GM15510 (cell line): ENCODE results near the gene PTRH2.

ENCODE experiments used
- POLR2A ChIP-seq: IDR thresholded peaks from 3 replicates; pipeline ENCODE4 v1.6.1; 2011; ENCODE audit warnings: borderline replicate concordance; ENCODE audit not compliant: insufficient read length; ENCODE audit errors: extremely low read depth

The PTRH2 gene

DNA sequence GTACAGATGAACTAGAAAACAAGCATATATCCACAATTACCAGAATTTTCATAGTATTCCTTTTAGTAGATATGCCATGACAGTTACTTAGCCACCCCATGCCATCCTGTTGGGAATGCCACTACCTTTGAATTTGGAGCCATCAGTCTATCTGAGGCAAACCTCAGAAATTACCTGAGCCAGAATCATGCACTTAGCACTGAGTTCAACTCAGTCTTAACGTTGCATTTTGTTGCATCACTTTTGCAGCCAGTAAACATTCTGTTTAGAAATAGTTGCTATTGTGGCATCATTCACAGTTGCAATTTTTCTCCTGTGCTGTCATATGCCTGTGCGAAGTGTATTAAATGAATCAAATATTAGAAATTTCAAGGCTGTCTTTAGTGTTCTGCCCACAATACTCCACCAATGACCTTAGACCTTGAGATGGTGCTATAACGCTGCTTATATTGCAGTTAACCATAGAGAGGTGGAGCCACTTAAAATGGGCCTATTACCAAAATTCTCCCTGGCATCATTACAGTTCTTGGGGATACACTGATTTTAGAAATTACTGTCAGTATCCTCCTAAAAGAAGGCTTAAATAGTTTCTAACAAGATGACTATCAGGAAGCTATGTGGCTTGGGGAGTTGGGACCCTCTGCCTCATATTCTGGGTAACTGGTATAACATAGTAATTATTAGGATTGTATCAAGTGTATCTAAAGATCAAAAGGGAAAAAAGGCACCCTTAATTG is 11.1 kb downstream of the PTRH2 start:
- no peak for TF ChIP-seq POLR2A

DNA sequence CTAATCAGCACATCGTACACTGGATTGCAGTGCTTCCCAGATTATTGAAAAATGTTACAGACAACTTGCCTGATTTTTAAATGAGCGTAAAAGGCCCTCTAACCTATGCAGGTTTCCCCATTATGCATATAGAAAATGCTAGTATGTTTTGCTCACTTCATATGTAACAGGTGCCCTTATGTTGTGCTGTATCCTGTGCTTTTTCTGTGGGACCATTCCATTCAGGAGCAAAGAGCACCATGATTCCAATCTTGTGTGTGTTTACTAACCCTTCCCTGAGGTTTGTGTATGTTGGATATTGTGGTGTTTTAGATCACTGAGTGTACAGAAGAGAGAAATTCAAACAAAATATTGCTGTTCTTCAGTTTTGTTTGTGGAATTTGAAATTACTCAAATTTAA is 12.9 kb downstream of the PTRH2 start:
- no peak for TF ChIP-seq POLR2A

DNA sequence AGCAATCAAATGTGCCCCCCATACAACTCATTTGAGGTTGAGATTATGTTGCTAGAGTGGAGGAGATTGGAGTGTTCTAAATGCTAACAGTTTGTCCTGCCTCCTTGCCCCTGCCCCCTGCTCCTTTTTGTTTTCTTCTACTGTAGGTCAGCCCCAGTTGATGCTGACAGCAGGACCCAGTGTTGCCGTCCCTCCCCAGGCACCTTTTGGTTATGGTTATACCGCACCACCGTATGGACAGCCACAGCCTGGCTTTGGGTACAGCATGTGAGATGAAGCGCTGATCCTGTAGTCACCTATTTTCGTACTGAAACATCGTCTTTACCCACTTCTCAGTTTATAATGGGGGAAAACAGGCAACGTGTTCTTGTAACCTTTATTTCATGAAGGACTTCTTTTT is 13.6 kb downstream of the PTRH2 start:
- TF ChIP-seq POLR2A, result no peak

DNA sequence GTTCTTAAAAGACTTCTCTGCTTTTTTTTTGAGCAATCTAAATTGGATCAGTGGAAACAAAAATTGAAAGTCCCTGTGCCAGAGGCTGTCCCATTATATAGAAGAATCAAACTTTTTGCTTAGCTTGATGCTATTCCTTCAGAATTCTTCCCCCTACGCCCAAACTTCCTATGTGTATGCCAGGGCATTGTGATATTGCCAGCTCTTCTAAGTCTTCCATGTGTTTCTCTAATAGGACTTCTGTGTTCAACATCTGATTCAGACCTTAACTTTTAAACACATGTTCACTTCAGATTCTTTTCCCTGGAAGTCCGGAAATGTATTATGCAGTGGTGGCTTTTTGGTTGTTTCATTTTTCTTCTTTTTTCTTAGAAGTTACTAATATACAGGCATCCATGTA is 18.7 kb downstream of the PTRH2 start:
- TF ChIP-seq POLR2A, result no peak

DNA sequence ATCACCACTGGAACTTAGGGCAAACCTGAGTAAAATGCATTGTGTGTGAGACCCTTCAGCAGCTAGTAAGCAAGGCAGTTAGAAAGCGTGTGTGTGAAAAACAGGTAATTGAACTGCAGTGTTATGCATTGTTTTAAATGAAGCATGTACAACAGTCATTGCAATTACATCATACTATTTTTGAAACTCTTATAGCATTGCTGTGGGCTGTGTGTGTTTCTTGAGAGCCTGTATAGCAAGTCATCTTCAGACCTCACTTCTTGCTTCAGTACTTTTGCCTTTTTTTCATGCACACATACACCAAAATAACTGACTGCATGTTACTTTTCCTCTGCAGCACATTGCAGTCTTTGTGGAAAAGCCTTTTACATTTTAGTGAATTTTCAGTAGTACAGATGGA is 19.2 kb downstream of the PTRH2 start:
- no peak for TF ChIP-seq POLR2A

DNA sequence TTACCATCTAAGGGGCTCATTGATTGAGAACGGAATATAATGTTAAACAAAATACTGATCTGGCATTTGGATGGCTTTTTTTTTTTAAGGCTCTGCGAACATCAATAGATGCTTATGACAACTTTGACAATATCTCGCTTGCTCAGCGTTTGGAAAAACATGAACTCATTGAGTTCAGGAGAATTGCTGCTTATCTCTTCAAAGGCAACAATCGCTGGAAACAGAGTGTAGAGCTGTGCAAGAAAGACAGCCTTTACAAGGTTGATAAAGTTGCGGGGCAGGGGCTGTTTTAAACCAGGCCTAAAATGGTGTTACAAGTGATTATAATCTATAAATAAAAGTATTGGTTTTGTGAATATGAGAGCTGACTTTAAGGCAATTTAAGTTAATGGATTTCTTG is 22.3 kb downstream of the PTRH2 start:
- TF ChIP-seq POLR2A, result no peak

DNA sequence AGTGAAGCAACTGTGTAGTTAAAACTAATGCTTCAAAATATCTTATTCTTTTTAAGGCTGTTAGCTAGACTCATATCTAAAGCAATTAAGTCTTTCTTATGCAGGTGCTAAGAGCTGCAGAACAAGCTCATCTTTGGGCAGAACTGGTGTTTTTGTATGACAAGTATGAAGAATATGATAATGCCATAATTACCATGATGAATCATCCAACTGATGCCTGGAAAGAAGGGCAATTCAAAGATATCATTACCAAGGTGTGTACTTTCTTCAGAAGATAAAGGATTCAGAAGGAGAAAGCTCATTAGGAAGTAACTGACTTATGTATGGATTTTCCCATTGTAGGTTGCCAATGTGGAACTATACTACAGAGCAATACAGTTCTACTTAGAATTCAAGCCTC is 23.9 kb downstream of the PTRH2 start:
- TF ChIP-seq POLR2A, result no peak

DNA sequence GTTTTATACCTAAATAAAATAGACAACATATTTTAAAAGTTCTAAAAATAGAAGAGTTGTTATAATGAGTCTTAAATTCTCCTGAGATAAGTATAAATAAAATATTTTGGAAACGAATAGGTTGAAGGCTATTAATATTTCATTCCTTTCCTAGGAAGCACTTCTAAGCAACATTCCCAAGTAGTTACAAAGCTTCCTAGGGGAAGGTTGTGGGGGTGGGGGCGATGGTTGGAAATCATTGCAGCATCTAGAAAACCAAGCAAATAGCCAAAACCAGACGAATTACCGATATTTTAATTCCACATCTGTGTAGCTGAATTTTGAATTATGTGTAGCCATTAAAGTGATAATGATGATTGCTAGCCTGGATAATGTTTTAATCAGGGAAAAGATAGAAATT is 26.9 kb downstream of the PTRH2 start:
- no peak for TF ChIP-seq POLR2A

DNA sequence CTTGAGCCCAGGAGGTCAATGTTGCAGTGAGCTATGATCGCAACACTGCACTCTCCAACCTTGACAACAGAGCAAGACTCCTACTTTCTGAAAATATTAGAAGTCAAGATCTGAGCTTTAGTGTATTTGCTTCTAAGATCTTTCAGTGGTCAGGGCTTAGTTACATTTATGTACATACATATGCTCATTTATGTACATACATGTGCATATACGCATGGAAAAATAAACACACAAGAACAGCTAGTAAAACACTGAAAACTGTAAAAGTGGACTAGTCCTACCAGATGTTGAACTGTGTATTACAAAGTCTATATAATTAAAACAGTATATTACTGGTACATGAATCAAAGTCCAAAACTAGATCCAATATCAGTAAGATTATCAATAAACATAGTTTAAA is 28.3 kb downstream of the PTRH2 start:
- no peak for TF ChIP-seq POLR2A

DNA sequence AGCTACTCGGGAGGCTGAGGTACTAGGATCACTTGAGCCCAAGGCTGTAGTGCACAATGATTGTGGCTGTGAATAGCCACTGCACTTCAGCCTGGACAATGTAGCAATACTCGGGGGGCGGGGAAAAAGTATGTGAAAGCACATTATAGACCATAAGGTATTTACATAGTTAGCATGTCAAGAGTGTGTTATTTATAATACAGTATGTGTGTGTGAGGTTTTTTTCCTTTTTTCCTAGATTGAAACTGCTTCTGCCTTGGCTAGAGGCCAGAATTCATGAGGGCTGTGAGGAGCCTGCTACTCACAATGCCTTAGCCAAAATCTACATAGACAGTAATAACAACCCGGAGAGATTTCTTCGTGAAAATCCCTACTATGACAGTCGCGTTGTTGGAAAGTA is 30.5 kb downstream of the PTRH2 start:
- TF ChIP-seq POLR2A, result no peak

DNA sequence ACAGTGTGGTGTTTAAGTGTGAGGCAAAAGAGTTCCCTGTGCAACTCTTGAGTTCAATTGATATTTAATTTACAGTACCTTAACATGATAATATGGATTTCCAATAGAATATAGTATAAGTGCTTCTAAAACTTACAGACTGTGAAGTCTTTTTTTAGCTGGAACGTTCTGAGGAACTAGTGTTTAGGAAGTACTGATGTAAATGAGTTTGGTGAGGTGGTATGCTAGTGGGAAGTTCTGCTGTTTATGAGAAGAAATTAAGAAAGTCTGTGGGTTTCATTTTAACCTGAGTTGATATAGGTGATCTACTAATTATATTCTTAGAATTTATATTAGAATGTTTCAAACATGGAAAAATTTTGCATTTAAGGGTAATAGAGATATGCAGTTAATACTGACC is 32.0 kb downstream of the PTRH2 start:
- TF ChIP-seq POLR2A, result no peak

DNA sequence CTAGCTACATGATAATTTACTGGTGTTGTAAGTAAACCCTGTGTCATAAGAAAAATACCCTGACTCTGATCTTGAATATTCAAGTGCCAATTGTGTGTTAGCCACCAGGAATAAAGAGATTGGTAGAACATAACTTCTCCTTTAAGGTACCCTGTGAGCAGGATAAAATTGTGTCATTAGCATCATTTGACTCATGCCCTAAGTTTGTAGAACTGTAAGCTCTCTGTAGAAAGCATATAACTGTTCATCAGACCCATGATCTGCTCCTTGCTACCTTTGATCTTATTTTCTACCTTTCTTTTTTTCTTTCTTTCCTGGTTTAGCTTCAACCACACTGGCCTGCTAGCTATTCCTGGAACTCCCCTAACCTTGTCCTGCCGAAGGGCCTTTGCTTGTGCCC is 35.8 kb downstream of the PTRH2 start:
- no peak for TF ChIP-seq POLR2A

DNA sequence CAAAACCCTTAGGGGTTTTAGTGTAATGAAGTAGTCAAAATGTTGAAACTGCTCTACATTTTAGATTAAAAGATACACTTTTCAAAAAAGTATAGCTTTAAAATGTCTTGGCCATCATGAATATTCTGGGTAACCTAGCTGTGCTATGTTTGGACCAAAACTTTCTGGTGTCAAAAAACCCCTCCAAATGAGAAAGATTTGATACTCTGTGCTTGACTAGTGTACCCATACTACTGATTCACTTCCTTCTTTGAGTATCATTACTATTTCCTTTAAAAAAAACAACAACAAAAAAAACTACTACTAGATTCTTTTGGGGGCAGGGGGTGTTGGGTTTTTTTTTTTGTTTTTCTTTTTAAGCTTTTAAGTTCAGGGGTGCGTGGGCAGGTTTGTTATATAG is 37.3 kb downstream of the PTRH2 start:
- TF ChIP-seq POLR2A, result no peak

DNA sequence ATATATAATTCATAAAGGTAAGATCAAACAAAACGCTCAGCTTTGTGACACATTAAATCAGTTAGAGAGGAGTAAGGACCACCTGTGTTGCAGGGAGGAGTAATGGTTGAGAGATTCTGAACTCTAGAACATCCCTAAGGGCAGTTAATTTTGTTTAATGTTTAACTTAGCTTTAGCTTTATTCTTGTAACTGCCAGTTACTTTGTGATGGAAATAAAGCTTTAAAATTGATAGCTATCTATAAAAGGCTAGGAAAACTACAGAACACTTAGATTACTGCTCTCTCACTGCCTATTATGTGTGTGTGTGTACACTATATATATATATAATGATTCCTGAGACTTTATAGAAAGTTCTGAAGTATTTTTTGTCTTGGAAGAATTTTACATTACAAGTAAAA is 37.8 kb downstream of the PTRH2 start:
- TF ChIP-seq POLR2A, result no peak

DNA sequence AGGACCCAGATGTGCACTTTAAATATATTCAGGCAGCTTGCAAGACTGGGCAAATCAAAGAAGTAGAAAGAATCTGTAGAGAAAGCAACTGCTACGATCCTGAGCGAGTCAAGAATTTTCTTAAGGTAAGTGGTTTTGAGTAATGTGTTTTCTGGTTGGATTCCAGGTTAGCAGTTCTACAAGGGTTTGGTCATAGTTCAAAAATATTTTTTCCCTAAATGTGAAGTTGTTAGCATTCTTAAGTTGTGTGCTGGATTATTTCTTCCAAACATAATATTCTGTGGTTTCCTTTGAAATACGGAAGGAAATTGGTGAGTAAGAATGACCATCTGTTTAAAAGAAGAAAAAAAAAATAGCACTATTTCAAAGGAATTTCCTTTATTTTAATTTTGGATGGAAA is 38.4 kb downstream of the PTRH2 start:
- no peak for TF ChIP-seq POLR2A

DNA sequence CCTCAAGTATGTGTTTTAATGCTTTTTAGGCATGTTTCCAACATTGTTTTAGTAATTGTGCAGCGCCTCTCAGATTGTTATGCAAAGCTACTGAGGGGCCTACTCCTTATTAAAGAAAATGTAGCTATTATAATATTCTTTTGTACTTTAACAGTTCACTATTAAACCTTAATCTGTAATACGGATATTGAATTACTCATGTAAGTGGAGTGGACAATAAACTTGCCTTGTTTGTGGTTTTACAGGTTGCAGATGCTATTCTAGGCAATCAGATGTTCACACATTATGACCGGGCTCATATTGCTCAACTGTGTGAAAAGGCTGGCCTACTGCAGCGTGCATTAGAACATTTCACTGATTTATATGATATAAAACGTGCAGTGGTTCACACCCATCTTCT is 41.0 kb downstream of the PTRH2 start:
- no peak for TF ChIP-seq POLR2A

DNA sequence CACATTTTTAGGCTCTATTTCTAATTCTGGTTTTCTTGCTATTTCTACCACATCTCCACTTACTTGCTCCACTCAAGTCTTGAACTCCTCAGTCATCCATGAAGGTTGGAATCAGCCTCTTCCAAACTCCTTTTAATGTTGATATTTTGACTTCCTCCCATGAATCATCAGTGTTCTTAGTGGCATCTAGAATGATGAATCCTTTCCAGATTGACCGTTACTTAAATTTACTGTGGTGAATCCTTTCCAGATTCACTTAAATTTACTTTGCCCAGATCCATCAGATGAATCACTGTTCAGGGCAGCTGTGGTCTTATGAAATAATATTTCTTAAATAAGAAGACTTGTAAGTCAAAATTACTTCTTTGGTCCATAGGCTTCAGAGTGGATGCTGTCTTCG is 55.1 kb downstream of the PTRH2 start:
- TF ChIP-seq POLR2A, result no peak
